ENCODE data around the gene PLA2G1B.

The PLA2G1B gene

DNA sequence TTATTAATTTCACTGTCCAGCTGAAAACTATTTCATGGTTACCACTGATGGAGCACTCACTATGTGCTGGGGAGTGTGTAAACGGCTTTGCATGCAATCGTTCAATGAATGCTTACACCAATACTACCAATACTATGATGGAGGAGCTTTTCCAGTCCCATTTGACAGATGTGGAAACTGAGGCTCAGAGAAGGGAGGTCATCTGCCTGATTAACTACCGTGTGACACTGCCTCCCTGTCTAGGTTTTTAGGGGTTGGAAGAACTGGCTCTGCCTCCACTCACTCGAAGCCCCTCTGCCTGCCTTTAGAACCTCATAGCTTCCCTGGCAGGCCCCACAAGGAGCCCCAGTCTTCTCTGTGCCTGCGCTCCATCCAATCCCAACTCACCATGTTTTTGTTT lies 29.5 kb upstream of the PLA2G1B start:
- Histone ChIP-seq H3K36me3 (ENCODE audit: insufficient read depth, low read length) (peaks cover 62% of the 10 kb centered on the region), H3K27me3 (ENCODE audit: insufficient read depth, low read length) (no peaks in the 10 kb centered on the region), H3K27ac (ENCODE audit: low read depth, low read length) (peak overlapping the region; percentile 19; the same call in 1 of the 2 replicates), H3K4me3 (ENCODE audit: low read length) (no peak overlapping the region), H3K4me1 (ENCODE audit: insufficient read depth, low read length) (peaks cover 23% of the 10 kb centered on the region), H3K9me3 (ENCODE audit: insufficient read depth, low read depth, low read length) (no peaks in the 10 kb centered on the region), H3K9ac (ENCODE audit: low read depth, low read length) (no peak overlapping the region)
- WGBS = 79% methylated on average over 5 of the region's 5 CpGs

GRCh38 chr12:120356567-120357030 lies 29.0 kb upstream of the PLA2G1B start:
- H3K27me3 ChIP-seq (ENCODE audit: insufficient read depth, low read length) = no peaks in the 10 kb centered on the region
- no peaks in the 10 kb centered on the region for H3K9me3 ChIP-seq (ENCODE audit: insufficient read depth, low read depth, low read length)
- H3K4me1 ChIP-seq (ENCODE audit: insufficient read depth, low read length) = peaks cover 20% of the 10 kb centered on the region
- H3K27ac ChIP-seq (ENCODE audit: low read depth, low read length) = peak overlapping the region; percentile 19; the same call in 1 of the 2 replicates
- no peak overlapping the region for H3K4me3 ChIP-seq (ENCODE audit: low read length)
- peaks cover 64% of the 10 kb centered on the region for H3K36me3 ChIP-seq (ENCODE audit: insufficient read depth, low read length)
- WGBS = 59% methylated on average over 13 of the region's 13 CpGs
- no peak overlapping the region for H3K9ac ChIP-seq (ENCODE audit: low read depth, low read length)

- H3K9ac ChIP-seq (ENCODE audit: low read depth, low read length) = no peak overlapping the region
- H3K9me3 ChIP-seq (ENCODE audit: insufficient read depth, low read depth, low read length) = no peaks in the 10 kb centered on the region
- WGBS = 97% methylated on average over 4 of the region's 4 CpGs
- H3K4me1 ChIP-seq (ENCODE audit: insufficient read depth, low read length) = peaks cover 3% of the 10 kb centered on the region
- H3K36me3 ChIP-seq (ENCODE audit: insufficient read depth, low read length) = peaks cover 76% of the 10 kb centered on the region
- H3K4me3 ChIP-seq (ENCODE audit: low read length) = no peak overlapping the region
- H3K27ac ChIP-seq (ENCODE audit: low read depth, low read length) = no peak overlapping the region
- H3K27me3 ChIP-seq (ENCODE audit: insufficient read depth, low read length) = no peaks in the 10 kb centered on the region
Measured at GRCh38 chr12:120353556-120354317, 26.2 kb upstream of the PLA2G1B start.

GRCh38 chr12:120353136-120353535 lies 25.6 kb upstream of the PLA2G1B start:
- Histone ChIP-seq H3K4me1 (ENCODE audit: insufficient read depth, low read length) (no peaks in the 10 kb centered on the region), H3K9me3 (ENCODE audit: insufficient read depth, low read depth, low read length) (no peaks in the 10 kb centered on the region), H3K36me3 (ENCODE audit: insufficient read depth, low read length) (peaks cover 75% of the 10 kb centered on the region), H3K9ac (ENCODE audit: low read depth, low read length) (no peak overlapping the region), H3K27ac (ENCODE audit: low read depth, low read length) (no peak overlapping the region), H3K27me3 (ENCODE audit: insufficient read depth, low read length) (no peaks in the 10 kb centered on the region), H3K4me3 (ENCODE audit: low read length) (no peak overlapping the region)
- over 99% methylated on average over 6 of the region's 6 CpGs for WGBS

DNA sequence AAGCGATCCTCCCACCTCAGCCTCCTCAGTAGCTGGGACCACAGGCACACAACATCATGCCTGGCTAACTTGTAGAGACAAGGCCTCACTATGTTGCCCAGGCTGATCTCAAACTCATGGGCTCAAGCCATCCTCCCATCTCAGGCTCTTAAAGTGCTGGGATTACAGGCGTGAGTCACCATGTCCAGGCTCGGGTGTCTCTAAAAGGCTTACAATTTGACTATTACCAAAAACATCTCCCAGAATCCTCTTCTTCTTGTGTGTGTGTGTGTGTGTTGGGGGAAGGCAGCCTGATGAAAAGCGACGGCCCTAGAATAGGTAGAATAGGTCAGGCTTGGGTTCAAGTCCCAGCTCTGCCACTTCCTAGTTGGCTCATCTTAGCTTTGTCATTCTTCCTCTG lies 24.5 kb upstream of the PLA2G1B start:
- no peaks in the 10 kb centered on the region for H3K27me3 ChIP-seq (ENCODE audit: insufficient read depth, low read length)
- no peak overlapping the region for H3K4me3 ChIP-seq (ENCODE audit: low read length)
- no peak overlapping the region for H3K9ac ChIP-seq (ENCODE audit: low read depth, low read length)
- 91% methylated on average over 4 of the region's 5 CpGs for WGBS
- no peaks in the 10 kb centered on the region for H3K9me3 ChIP-seq (ENCODE audit: insufficient read depth, low read depth, low read length)
- peaks cover 75% of the 10 kb centered on the region for H3K36me3 ChIP-seq (ENCODE audit: insufficient read depth, low read length)
- H3K4me1 ChIP-seq (ENCODE audit: insufficient read depth, low read length) = no peaks in the 10 kb centered on the region
- H3K27ac ChIP-seq (ENCODE audit: low read depth, low read length) = no peak overlapping the region

DNA sequence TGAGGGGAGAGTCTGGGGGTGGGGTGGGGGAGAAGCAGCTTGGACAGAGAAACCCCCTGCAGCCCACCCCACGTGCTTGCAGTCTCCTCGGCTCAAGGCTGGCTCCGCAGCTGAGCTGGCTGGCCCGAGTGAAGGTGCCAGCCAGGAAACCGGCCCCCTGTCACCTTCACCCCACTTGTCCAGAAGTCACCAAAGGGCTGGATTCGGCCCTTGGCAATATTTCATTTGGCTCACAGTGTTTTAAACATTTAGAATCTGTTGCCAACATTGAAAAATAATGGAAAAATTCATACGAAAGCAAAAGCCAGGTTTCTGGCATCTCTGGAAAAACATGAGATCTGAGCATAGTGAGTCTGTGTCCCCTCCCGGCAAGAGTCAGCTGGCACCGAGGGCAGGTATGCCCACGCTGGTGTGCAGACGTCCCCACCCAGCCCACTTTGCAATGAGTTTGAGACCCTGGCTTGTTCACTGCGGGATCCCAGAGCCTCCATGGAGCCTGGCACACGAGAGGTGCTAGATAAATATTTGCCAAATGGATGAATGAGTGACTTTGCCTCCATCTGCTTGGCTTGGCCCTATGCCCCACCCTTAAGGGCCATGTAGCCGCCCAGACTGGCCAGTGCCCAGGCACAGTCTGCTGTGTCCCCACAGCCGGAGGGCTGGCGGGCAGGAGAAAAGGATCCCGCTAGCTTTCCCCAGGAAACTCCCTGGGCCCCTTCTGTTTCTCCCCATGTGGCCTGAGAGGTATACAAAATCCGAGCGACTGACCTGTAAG lies 23.2 kb upstream of the PLA2G1B start:
- no peaks in the 10 kb centered on the region for H3K27me3 ChIP-seq (ENCODE audit: insufficient read depth, low read length)
- H3K27ac ChIP-seq (ENCODE audit: low read depth, low read length) = no peak overlapping the region
- H3K9ac ChIP-seq (ENCODE audit: low read depth, low read length) = no peak overlapping the region
- 95% methylated on average over 19 of the region's 19 CpGs for WGBS
- no peak overlapping the region for H3K4me3 ChIP-seq (ENCODE audit: low read length)
- no peaks in the 10 kb centered on the region for H3K4me1 ChIP-seq (ENCODE audit: insufficient read depth, low read length)
- H3K9me3 ChIP-seq (ENCODE audit: insufficient read depth, low read depth, low read length) = no peaks in the 10 kb centered on the region
- H3K36me3 ChIP-seq (ENCODE audit: insufficient read depth, low read length) = peaks cover 73% of the 10 kb centered on the region

GRCh38 chr12:120347766-120348165 lies 20.2 kb upstream of the PLA2G1B start:
- Histone ChIP-seq H3K9ac (ENCODE audit: low read depth, low read length) (no peak overlapping the region), H3K27me3 (ENCODE audit: insufficient read depth, low read length) (no peaks in the 10 kb centered on the region), H3K27ac (ENCODE audit: low read depth, low read length) (no peak overlapping the region), H3K4me3 (ENCODE audit: low read length) (no peak overlapping the region), H3K4me1 (ENCODE audit: insufficient read depth, low read length) (no peaks in the 10 kb centered on the region), H3K36me3 (ENCODE audit: insufficient read depth, low read length) (peaks cover 72% of the 10 kb centered on the region), H3K9me3 (ENCODE audit: insufficient read depth, low read depth, low read length) (no peaks in the 10 kb centered on the region)
- WGBS = 96% methylated on average over 11 of the region's 11 CpGs

GRCh38 chr12:120346681-120347080 lies 19.1 kb upstream of the PLA2G1B start:
- H3K27ac ChIP-seq (ENCODE audit: low read depth, low read length) = no peak overlapping the region
- no peaks in the 10 kb centered on the region for H3K4me1 ChIP-seq (ENCODE audit: insufficient read depth, low read length)
- H3K36me3 ChIP-seq (ENCODE audit: insufficient read depth, low read length) = peaks cover 64% of the 10 kb centered on the region
- WGBS = 97% methylated on average over 7 of the region's 7 CpGs
- H3K27me3 ChIP-seq (ENCODE audit: insufficient read depth, low read length) = no peaks in the 10 kb centered on the region
- no peak overlapping the region for H3K4me3 ChIP-seq (ENCODE audit: low read length)
- no peak overlapping the region for H3K9ac ChIP-seq (ENCODE audit: low read depth, low read length)
- no peaks in the 10 kb centered on the region for H3K9me3 ChIP-seq (ENCODE audit: insufficient read depth, low read depth, low read length)

DNA sequence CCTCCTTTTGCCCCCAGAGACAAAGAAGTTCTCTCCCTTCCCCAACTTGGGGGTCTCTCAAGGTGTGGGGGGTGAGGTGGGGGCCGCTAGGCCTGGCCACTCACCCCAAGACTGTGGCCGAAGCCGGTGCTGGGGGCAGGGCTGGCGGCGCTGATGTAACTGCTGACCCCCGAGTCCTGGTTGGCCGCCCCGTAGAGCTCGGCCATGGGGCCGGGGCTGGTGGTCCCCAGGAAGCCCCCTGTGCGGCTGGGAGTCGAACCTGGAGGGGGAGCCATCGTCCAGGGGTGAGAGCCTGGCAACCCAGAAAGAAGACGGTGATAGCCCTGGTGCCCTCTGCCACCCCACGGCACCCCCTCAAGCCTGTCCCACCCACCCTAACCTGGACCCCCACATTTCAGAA lies 18.5 kb upstream of the PLA2G1B start:
- 93% methylated on average over 15 of the region's 15 CpGs for WGBS
- H3K9ac ChIP-seq (ENCODE audit: low read depth, low read length) = no peak overlapping the region
- H3K9me3 ChIP-seq (ENCODE audit: insufficient read depth, low read depth, low read length) = no peaks in the 10 kb centered on the region
- no peaks in the 10 kb centered on the region for H3K4me1 ChIP-seq (ENCODE audit: insufficient read depth, low read length)
- no peak overlapping the region for H3K27ac ChIP-seq (ENCODE audit: low read depth, low read length)
- no peaks in the 10 kb centered on the region for H3K27me3 ChIP-seq (ENCODE audit: insufficient read depth, low read length)
- H3K4me3 ChIP-seq (ENCODE audit: low read length) = no peak overlapping the region
- H3K36me3 ChIP-seq (ENCODE audit: insufficient read depth, low read length) = peaks cover 59% of the 10 kb centered on the region

DNA sequence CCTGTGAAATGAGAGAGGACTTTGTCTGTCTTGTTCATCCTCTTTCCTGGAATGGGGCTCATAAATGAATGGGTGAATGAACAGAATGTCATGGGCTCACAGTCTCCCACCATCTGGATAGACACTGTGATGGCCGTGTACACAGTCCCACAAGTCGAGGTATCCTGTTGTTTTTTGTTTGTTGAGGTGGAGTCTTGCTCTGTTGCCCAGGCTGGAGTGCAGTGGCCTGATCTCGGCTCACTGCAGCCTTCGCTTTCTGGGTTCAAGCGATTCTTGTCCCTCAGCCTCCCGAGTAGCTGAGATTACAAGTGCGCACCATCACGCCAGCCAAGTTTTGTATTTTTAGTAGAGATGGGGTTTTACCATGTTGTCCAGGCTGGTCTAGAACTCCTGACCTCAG lies 16.1 kb upstream of the PLA2G1B start:
- H3K27ac ChIP-seq (ENCODE audit: low read depth, low read length) = no peak overlapping the region
- 94% methylated on average over 8 of the region's 8 CpGs for WGBS
- H3K4me3 ChIP-seq (ENCODE audit: low read length) = no peak overlapping the region
- no peaks in the 10 kb centered on the region for H3K9me3 ChIP-seq (ENCODE audit: insufficient read depth, low read depth, low read length)
- H3K9ac ChIP-seq (ENCODE audit: low read depth, low read length) = no peak overlapping the region
- H3K27me3 ChIP-seq (ENCODE audit: insufficient read depth, low read length) = no peaks in the 10 kb centered on the region
- peaks cover 44% of the 10 kb centered on the region for H3K36me3 ChIP-seq (ENCODE audit: insufficient read depth, low read length)
- no peaks in the 10 kb centered on the region for H3K4me1 ChIP-seq (ENCODE audit: insufficient read depth, low read length)

GRCh38 chr12:120343039-120343537 lies 15.5 kb upstream of the PLA2G1B start:
- H3K4me1 ChIP-seq (ENCODE audit: insufficient read depth, low read length) = no peaks in the 10 kb centered on the region
- H3K36me3 ChIP-seq (ENCODE audit: insufficient read depth, low read length) = peaks cover 42% of the 10 kb centered on the region
- H3K9ac ChIP-seq (ENCODE audit: low read depth, low read length) = no peak overlapping the region
- no peak overlapping the region for H3K27ac ChIP-seq (ENCODE audit: low read depth, low read length)
- WGBS = 79% methylated on average over 10 of the region's 10 CpGs
- no peak overlapping the region for H3K4me3 ChIP-seq (ENCODE audit: low read length)
- no peaks in the 10 kb centered on the region for H3K9me3 ChIP-seq (ENCODE audit: insufficient read depth, low read depth, low read length)
- no peaks in the 10 kb centered on the region for H3K27me3 ChIP-seq (ENCODE audit: insufficient read depth, low read length)

Measured in HUES64 (cell line).